Neuron (in vitro differentiated cells): ENCODE results near the gene SPAG6.

ENCODE experiments used
- H2AFZ ChIP-seq: one replicate; pipeline ENCODE4 v1.6.1; 2013; ENCODE audit warnings: low read depth, mild to moderate bottlenecking, inconsistent platforms, low read length, moderate library complexity
- H3K27me3 ChIP-seq: one replicate; pipeline ENCODE4 v1.6.1; 2013; ENCODE audit warnings: low read length; ENCODE audit not compliant: insufficient read depth
- H3K36me3 ChIP-seq: one replicate; pipeline ENCODE4 v1.6.1; 2013; ENCODE audit warnings: low read length; ENCODE audit not compliant: insufficient read depth
- H3K4me1 ChIP-seq: one replicate; pipeline ENCODE4 v1.6.1; 2013; ENCODE audit warnings: low read length; ENCODE audit not compliant: insufficient read depth
- H3K4me3 ChIP-seq: 2 replicates; pipeline ENCODE4 v1.5.1; 2013; ENCODE audit warnings: mild to moderate bottlenecking, low read length, moderate library complexity
- H3K9me3 ChIP-seq: one replicate; pipeline ENCODE4 v1.6.1; 2013; ENCODE audit warnings: low read length

SPAG6 gene

GRCh38 chr10:22325272-22326144, 19.8 kb upstream of the SPAG6 start:
- H3K4me3 ChIP-seq: peak overlapping the region; percentile 69
- H3K9me3 ChIP-seq: peaks cover 2% of the 10 kb centered on the region
- H2AFZ ChIP-seq: no peak overlapping the region
- H3K4me1 ChIP-seq: peaks cover 37% of the 10 kb centered on the region
- H3K27me3 ChIP-seq: peaks cover 10% of the 10 kb centered on the region
- H3K36me3 ChIP-seq: peaks cover 37% of the 10 kb centered on the region

GRCh38 chr10:22326145-22326702, 19.1 kb upstream of the SPAG6 start:
- Histone ChIP-seq H2AFZ (no peak overlapping the region), H3K4me3 (peak overlapping the region; percentile 62), H3K27me3 (peaks cover 10% of the 10 kb centered on the region), H3K4me1 (peaks cover 37% of the 10 kb centered on the region), H3K9me3 (peaks cover 2% of the 10 kb centered on the region), H3K36me3 (peaks cover 41% of the 10 kb centered on the region)

GRCh38 chr10:22329150-22329549, 16.1 kb upstream of the SPAG6 start:
- Histone ChIP-seq H3K4me1 (peaks cover 21% of the 10 kb centered on the region), H3K9me3 (peaks cover 5% of the 10 kb centered on the region), H3K36me3 (peaks cover 47% of the 10 kb centered on the region), H3K4me3 (no peak overlapping the region), H2AFZ (no peak overlapping the region), H3K27me3 (no peaks in the 10 kb centered on the region)

GRCh38 chr10:22332116-22332692, 13.1 kb upstream of the SPAG6 start:
- peaks cover 40% of the 10 kb centered on the region for H3K36me3 ChIP-seq
- H2AFZ ChIP-seq: no peak overlapping the region
- H3K9me3 ChIP-seq: peaks cover 16% of the 10 kb centered on the region
- peaks cover 1% of the 10 kb centered on the region for H3K4me1 ChIP-seq
- no peak overlapping the region for H3K4me3 ChIP-seq
- H3K27me3 ChIP-seq: no peaks in the 10 kb centered on the region

GRCh38 chr10:22333167-22333974, 11.9 kb upstream of the SPAG6 start:
- peaks cover 29% of the 10 kb centered on the region for H3K36me3 ChIP-seq
- H3K4me3 ChIP-seq: no peak overlapping the region
- no peaks in the 10 kb centered on the region for H3K4me1 ChIP-seq
- peaks cover 11% of the 10 kb centered on the region for H3K27me3 ChIP-seq
- H2AFZ ChIP-seq: no peak overlapping the region
- peaks cover 16% of the 10 kb centered on the region for H3K9me3 ChIP-seq

GRCh38 chr10:22333975-22334282, 11.4 kb upstream of the SPAG6 start:
- H3K9me3 ChIP-seq: peaks cover 16% of the 10 kb centered on the region
- H3K4me3 ChIP-seq: no peak overlapping the region
- no peak overlapping the region for H2AFZ ChIP-seq
- H3K36me3 ChIP-seq: peaks cover 24% of the 10 kb centered on the region
- H3K27me3 ChIP-seq: peaks cover 17% of the 10 kb centered on the region
- H3K4me1 ChIP-seq: no peaks in the 10 kb centered on the region

GRCh38 chr10:22334414-22335172, 10.7 kb upstream of the SPAG6 start:
- peaks cover 22% of the 10 kb centered on the region for H3K27me3 ChIP-seq
- no peaks in the 10 kb centered on the region for H3K4me1 ChIP-seq
- no peak overlapping the region for H3K4me3 ChIP-seq
- peaks cover 14% of the 10 kb centered on the region for H3K9me3 ChIP-seq
- no peak overlapping the region for H2AFZ ChIP-seq
- H3K36me3 ChIP-seq: peaks cover 17% of the 10 kb centered on the region

- peaks cover 14% of the 10 kb centered on the region for H3K9me3 ChIP-seq
- H3K27me3 ChIP-seq: peaks cover 22% of the 10 kb centered on the region
- H2AFZ ChIP-seq: peak overlapping the region; percentile 72
- peaks cover 4% of the 10 kb centered on the region for H3K4me1 ChIP-seq
- peaks cover 10% of the 10 kb centered on the region for H3K36me3 ChIP-seq
- H3K4me3 ChIP-seq: no peak overlapping the region
Measured at GRCh38 chr10:22335173-22335933, 9.9 kb upstream of the SPAG6 start.

- Histone ChIP-seq H3K4me3 (no peak overlapping the region), H3K4me1 (peaks cover 12% of the 10 kb centered on the region), H3K36me3 (peaks cover 3% of the 10 kb centered on the region), H3K9me3 (peaks cover 14% of the 10 kb centered on the region), H3K27me3 (peaks cover 40% of the 10 kb centered on the region), H2AFZ (no peak overlapping the region)
Measured at GRCh38 chr10:22338185-22338900, 7.0 kb upstream of the SPAG6 start.

GRCh38 chr10:22338931-22339330, 6.4 kb upstream of the SPAG6 start:
- H2AFZ ChIP-seq: no peak overlapping the region
- peaks cover 46% of the 10 kb centered on the region for H3K27me3 ChIP-seq
- peaks cover 12% of the 10 kb centered on the region for H3K4me1 ChIP-seq
- no peak overlapping the region for H3K4me3 ChIP-seq
- H3K36me3 ChIP-seq: no peaks in the 10 kb centered on the region
- peaks cover 12% of the 10 kb centered on the region for H3K9me3 ChIP-seq

- peaks cover 12% of the 10 kb centered on the region for H3K4me1 ChIP-seq
- peak overlapping the region; percentile 78 for H3K4me3 ChIP-seq
- H3K36me3 ChIP-seq: no peaks in the 10 kb centered on the region
- peaks cover 55% of the 10 kb centered on the region for H3K27me3 ChIP-seq
- H2AFZ ChIP-seq: peak overlapping the region; percentile 93
- H3K9me3 ChIP-seq: peaks cover 8% of the 10 kb centered on the region
Measured at GRCh38 chr10:22339761-22340328, 5.5 kb upstream of the SPAG6 start.
